Measurements from ENCODE around the gene WDR81.

GRCh38 chr17:1686086-1686485, 38.4 kb upstream of the WDR81 start:
- no peak for TF ChIP-seq EZH2 (IDR thresholded peaks at IDR 0.05; ENCODE audit: borderline replicate concordance, insufficient read depth, low read depth, low read length, poor library complexity, severe bottlenecking)
- TF ChIP-seq CTCF (IDR thresholded peaks at IDR 0.05) = no peak
